Measurements from ENCODE around the gene ASCL5.
A peak's percentile ranks its signal among the peaks of the same experiment; 100 is the strongest.

ASCL5 gene

DNA sequence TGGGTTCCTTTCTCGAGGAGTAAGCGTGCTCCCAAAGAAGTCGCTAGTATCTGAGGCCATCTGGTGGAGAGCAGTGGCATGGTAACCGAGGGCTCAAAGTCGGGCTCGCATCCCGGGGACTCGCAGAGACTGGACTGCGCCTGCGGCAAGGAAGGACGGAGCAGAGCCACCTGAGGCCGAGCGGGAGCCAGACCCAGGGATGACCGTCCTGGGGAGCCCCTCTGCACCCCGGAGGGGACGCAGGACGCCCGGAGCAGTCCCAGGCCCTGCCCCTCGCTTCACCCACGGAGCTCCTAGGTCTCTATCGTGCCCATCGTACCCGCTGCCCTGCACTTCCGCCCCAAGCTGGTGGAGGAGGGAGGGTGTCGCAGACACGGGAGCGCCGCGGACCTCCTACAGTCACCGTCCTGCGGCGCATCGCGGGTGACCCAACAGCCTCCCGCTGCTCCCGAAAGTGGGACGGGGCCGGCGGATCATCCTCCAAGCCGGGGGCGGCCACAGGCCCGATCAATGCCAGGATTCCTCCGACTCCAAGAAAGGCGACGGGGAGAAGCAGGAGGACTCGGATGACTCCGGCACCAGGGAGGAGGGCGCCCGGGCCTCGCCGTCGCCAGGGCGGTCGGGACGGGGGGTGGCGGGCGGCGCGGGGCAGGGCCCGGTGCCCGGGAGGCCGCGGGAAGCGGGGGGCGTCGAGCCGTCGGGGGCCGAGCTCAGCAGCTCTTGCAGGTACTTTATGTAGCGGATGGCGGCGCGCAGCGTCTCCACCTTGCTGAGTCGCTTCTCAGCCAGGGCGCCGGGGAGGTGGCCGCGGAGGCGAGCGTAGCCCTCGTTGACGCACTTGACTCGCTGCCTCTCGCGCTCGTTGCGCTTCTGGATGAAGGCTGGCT lies 12.5 kb downstream of the ASCL5 start:
- H3K4me1 ChIP-seq (ENCODE audit: control insufficient read depth, insufficient read depth, low read length), result peaks cover 2% of the 10 kb centered on the region
- H3K36me3 ChIP-seq (ENCODE audit: control insufficient read depth, insufficient read depth, low read length, severe bottlenecking), result no peaks in the 10 kb centered on the region
- H3K9ac ChIP-seq (ENCODE audit: low read length), result peak overlapping the region; percentile 80
- peak overlapping the region; percentile 87 for H3K4me3 ChIP-seq (ENCODE audit: low read length)
- H3K9me3 ChIP-seq (ENCODE audit: control insufficient read depth, low read length), result no peaks in the 10 kb centered on the region
- peaks cover 31% of the 10 kb centered on the region for H3K27me3 ChIP-seq (replicated peaks; ENCODE audit: control insufficient read depth, insufficient read depth, low read length)
- peak; percentile 98 for DNase-seq (ENCODE audit: low read depth)

DNA sequence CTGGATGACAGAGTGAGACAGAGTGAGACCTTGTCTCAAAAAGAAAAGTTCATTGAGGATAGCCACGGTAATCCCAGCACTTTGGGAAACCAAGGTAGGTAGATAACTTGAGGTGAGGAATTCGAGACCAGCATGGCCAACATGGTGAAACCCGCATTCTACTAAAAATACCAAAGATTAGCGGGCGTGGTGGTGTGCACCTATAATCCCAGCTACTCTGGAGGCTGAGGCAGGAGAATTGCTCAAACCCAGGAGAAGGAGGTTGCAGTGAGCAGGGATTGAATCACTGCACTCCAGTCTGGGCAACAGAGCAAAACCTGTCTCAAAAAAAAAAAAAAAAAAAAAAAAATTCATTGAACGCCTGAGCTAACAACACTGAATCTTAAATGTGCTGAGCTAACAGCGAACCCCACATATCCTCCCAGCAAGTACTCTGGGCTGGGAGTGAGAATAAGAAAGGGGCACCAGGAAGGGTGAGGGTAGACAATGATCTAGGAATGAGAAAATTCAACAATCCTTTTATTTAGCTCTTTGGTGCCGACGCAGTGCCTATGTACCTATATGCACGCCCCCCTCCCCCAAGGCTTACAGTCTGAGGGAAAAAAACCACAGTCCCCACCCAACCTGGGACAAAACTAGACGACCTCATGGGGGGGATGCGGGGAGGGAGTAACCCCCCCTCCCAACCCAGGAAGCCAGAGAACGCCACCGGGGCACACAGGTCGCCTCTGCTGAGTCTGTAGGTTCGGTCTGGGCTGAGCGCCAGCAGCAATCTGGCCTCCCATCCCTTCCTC lies 13.3 kb downstream of the ASCL5 start:
- no peak for DNase-seq (ENCODE audit: low read depth)
- H3K9me3 ChIP-seq (ENCODE audit: control insufficient read depth, low read length), result no peaks in the 10 kb centered on the region
- no peak overlapping the region for H3K9ac ChIP-seq (ENCODE audit: low read length)
- peak overlapping the region; percentile 87 for H3K4me3 ChIP-seq (ENCODE audit: low read length)
- peaks cover 33% of the 10 kb centered on the region for H3K27me3 ChIP-seq (replicated peaks; ENCODE audit: control insufficient read depth, insufficient read depth, low read length)
- H3K4me1 ChIP-seq (ENCODE audit: control insufficient read depth, insufficient read depth, low read length), result no peaks in the 10 kb centered on the region
- H3K36me3 ChIP-seq (ENCODE audit: control insufficient read depth, insufficient read depth, low read length, severe bottlenecking), result no peaks in the 10 kb centered on the region

DNA sequence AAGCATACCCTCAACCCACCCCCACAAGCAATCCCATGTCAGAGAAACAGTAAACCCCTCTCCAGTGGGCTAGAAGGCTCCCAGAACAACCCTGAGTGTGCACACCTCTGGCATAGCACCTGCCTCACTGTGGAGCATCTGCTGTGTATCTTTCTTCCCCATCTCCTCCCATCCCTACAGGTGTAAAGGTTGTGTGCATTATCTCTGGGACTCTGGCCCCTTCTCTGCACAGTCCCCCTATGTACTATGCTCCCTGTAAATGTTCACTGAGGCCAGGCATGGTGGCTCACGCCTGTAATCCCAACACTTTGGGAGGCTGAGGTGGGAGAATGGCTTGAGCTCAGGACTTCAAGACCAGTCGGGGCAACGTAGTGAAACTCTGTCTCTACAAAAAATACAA lies 14.1 kb downstream of the ASCL5 start:
- DNase-seq (ENCODE audit: low read depth), result no peak
- no peak overlapping the region for H3K4me3 ChIP-seq (ENCODE audit: low read length)
- no peaks in the 10 kb centered on the region for H3K4me1 ChIP-seq (ENCODE audit: control insufficient read depth, insufficient read depth, low read length)
- no peaks in the 10 kb centered on the region for H3K36me3 ChIP-seq (ENCODE audit: control insufficient read depth, insufficient read depth, low read length, severe bottlenecking)
- H3K9ac ChIP-seq (ENCODE audit: low read length), result no peak overlapping the region
- no peaks in the 10 kb centered on the region for H3K9me3 ChIP-seq (ENCODE audit: control insufficient read depth, low read length)
- peaks cover 36% of the 10 kb centered on the region for H3K27me3 ChIP-seq (replicated peaks; ENCODE audit: control insufficient read depth, insufficient read depth, low read length)

GRCh38 chr1:201112173-201112731 lies 14.7 kb downstream of the ASCL5 start, which contains the start of gene CACNA1S:
CACNA1S (minus strand) TSS chr1:201112426; CDS start chr1:201112339, 87 bp downstream.
- no peaks in the 10 kb centered on the region for H3K9me3 ChIP-seq (ENCODE audit: control insufficient read depth, low read length)
- no peak for DNase-seq (ENCODE audit: low read depth)
- H3K36me3 ChIP-seq (ENCODE audit: control insufficient read depth, insufficient read depth, low read length, severe bottlenecking), result no peaks in the 10 kb centered on the region
- H3K9ac ChIP-seq (ENCODE audit: low read length), result no peak within 1 kb of the TSS
- no peaks in the 10 kb centered on the region for H3K4me1 ChIP-seq (ENCODE audit: control insufficient read depth, insufficient read depth, low read length)
- no peak within 1 kb of the TSS for H3K4me3 ChIP-seq (ENCODE audit: low read length)
- H3K27me3 ChIP-seq (replicated peaks; ENCODE audit: control insufficient read depth, insufficient read depth, low read length), result peaks cover 39% of the 10 kb centered on the region

DNA sequence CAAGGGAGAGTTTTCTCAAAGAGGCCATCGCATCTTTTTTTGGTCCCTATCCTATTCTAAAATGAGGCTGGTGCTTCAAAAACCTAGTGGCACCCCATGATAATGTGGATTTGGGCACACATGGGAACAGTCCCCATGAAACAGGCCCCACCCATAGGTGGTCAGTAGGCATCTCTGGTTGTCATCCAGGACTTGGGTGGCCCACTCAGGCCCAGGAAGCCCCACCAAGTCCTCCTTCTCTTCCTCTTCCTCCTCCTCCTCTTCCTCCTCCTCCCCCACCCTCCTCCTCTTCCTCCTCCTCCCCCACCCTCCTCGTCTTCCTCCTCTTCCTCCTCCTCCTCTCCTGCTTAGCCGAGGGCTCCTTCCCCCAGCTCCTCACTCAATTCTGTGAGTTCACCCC lies 15.3 kb downstream of the ASCL5 start:
- Histone ChIP-seq H3K9ac (ENCODE audit: low read length) (no peak overlapping the region), H3K4me3 (ENCODE audit: low read length) (no peak overlapping the region), H3K27me3 (replicated peaks; ENCODE audit: control insufficient read depth, insufficient read depth, low read length) (peaks cover 43% of the 10 kb centered on the region), H3K9me3 (ENCODE audit: control insufficient read depth, low read length) (no peaks in the 10 kb centered on the region), H3K4me1 (ENCODE audit: control insufficient read depth, insufficient read depth, low read length) (no peaks in the 10 kb centered on the region), H3K36me3 (ENCODE audit: control insufficient read depth, insufficient read depth, low read length, severe bottlenecking) (no peaks in the 10 kb centered on the region)
- DNase-seq (ENCODE audit: low read depth), result no peak

- no peak for DNase-seq (ENCODE audit: low read depth)
- Histone ChIP-seq H3K9ac (ENCODE audit: low read length) (no peak overlapping the region), H3K9me3 (ENCODE audit: control insufficient read depth, low read length) (no peaks in the 10 kb centered on the region), H3K4me3 (ENCODE audit: low read length) (no peak overlapping the region), H3K4me1 (ENCODE audit: control insufficient read depth, insufficient read depth, low read length) (no peaks in the 10 kb centered on the region), H3K36me3 (ENCODE audit: control insufficient read depth, insufficient read depth, low read length, severe bottlenecking) (no peaks in the 10 kb centered on the region), H3K27me3 (replicated peaks; ENCODE audit: control insufficient read depth, insufficient read depth, low read length) (peaks cover 47% of the 10 kb centered on the region)
Observed at GRCh38 chr1:201111156-201111555, 15.8 kb downstream of the ASCL5 start.

GRCh38 chr1:201110616-201111015 lies 16.4 kb downstream of the ASCL5 start:
- Histone ChIP-seq H3K36me3 (ENCODE audit: control insufficient read depth, insufficient read depth, low read length, severe bottlenecking) (no peaks in the 10 kb centered on the region), H3K9me3 (ENCODE audit: control insufficient read depth, low read length) (no peaks in the 10 kb centered on the region), H3K4me3 (ENCODE audit: low read length) (no peak overlapping the region), H3K27me3 (replicated peaks; ENCODE audit: control insufficient read depth, insufficient read depth, low read length) (peaks cover 49% of the 10 kb centered on the region), H3K9ac (ENCODE audit: low read length) (no peak overlapping the region), H3K4me1 (ENCODE audit: control insufficient read depth, insufficient read depth, low read length) (no peaks in the 10 kb centered on the region)
- DNase-seq (ENCODE audit: low read depth), result no peak

DNA sequence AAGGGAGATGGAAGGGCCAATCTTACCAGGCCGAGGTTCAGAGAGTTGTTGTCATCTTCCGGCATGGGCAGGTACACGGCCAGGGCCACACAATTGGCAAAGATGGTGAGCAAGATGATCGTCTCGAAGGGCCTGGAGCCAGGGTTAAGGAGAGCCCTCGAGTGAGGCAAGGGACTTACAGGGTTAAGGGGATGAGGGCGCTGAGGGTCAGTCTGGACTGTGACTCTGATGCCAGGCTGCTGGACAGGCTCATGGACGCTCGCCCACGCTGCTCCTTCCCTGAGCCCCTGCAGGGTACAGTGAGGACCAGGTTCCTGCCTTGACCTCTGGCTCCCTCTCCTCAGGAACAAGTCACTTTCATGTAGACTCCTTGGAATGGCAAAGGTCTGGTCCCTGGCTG lies 16.8 kb downstream of the ASCL5 start:
- H3K9me3 ChIP-seq (ENCODE audit: control insufficient read depth, low read length), result no peaks in the 10 kb centered on the region
- no peak for DNase-seq (ENCODE audit: low read depth)
- no peak overlapping the region for H3K4me3 ChIP-seq (ENCODE audit: low read length)
- no peaks in the 10 kb centered on the region for H3K36me3 ChIP-seq (ENCODE audit: control insufficient read depth, insufficient read depth, low read length, severe bottlenecking)
- peaks cover 53% of the 10 kb centered on the region for H3K27me3 ChIP-seq (replicated peaks; ENCODE audit: control insufficient read depth, insufficient read depth, low read length)
- no peaks in the 10 kb centered on the region for H3K4me1 ChIP-seq (ENCODE audit: control insufficient read depth, insufficient read depth, low read length)
- H3K9ac ChIP-seq (ENCODE audit: low read length), result no peak overlapping the region

GRCh38 chr1:201109651-201110050 lies 17.3 kb downstream of the ASCL5 start:
- peaks cover 57% of the 10 kb centered on the region for H3K27me3 ChIP-seq (replicated peaks; ENCODE audit: control insufficient read depth, insufficient read depth, low read length)
- no peaks in the 10 kb centered on the region for H3K9me3 ChIP-seq (ENCODE audit: control insufficient read depth, low read length)
- no peaks in the 10 kb centered on the region for H3K4me1 ChIP-seq (ENCODE audit: control insufficient read depth, insufficient read depth, low read length)
- H3K4me3 ChIP-seq (ENCODE audit: low read length), result no peak overlapping the region
- no peaks in the 10 kb centered on the region for H3K36me3 ChIP-seq (ENCODE audit: control insufficient read depth, insufficient read depth, low read length, severe bottlenecking)
- no peak overlapping the region for H3K9ac ChIP-seq (ENCODE audit: low read length)
- DNase-seq (ENCODE audit: low read depth), result no peak

- Histone ChIP-seq H3K36me3 (ENCODE audit: control insufficient read depth, insufficient read depth, low read length, severe bottlenecking) (no peaks in the 10 kb centered on the region), H3K4me1 (ENCODE audit: control insufficient read depth, insufficient read depth, low read length) (no peaks in the 10 kb centered on the region), H3K9ac (ENCODE audit: low read length) (no peak overlapping the region), H3K27me3 (replicated peaks; ENCODE audit: control insufficient read depth, insufficient read depth, low read length) (peaks cover 57% of the 10 kb centered on the region), H3K9me3 (ENCODE audit: control insufficient read depth, low read length) (no peaks in the 10 kb centered on the region), H3K4me3 (ENCODE audit: low read length) (no peak overlapping the region)
- no peak for DNase-seq (ENCODE audit: low read depth)
Observed at GRCh38 chr1:201108614-201109013, 18.4 kb downstream of the ASCL5 start.

DNA sequence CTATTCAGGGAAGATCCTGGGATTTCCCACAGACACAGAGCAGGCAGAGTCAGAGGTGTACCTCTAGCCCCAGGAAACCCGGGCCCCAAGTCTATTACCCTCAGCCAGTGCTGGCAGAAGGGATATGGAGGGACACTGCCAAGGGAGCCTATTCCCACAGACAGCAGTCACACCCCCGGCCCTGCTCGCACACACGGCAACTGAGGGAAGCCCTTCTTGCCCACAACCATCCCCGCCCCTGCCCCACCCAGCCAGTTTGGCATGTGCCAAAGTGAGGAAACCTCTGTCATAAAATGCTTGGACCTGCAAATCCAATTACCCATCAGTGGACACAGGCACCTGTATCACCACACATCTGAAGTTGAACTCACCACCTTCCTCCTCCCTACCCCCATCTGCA lies 21.3 kb downstream of the ASCL5 start:
- Histone ChIP-seq H3K36me3 (ENCODE audit: control insufficient read depth, insufficient read depth, low read length, severe bottlenecking) (no peaks in the 10 kb centered on the region), H3K9ac (ENCODE audit: low read length) (no peak overlapping the region), H3K4me1 (ENCODE audit: control insufficient read depth, insufficient read depth, low read length) (no peaks in the 10 kb centered on the region), H3K27me3 (replicated peaks; ENCODE audit: control insufficient read depth, insufficient read depth, low read length) (peaks cover 48% of the 10 kb centered on the region), H3K4me3 (ENCODE audit: low read length) (no peak overlapping the region), H3K9me3 (ENCODE audit: control insufficient read depth, low read length) (no peaks in the 10 kb centered on the region)
- DNase-seq (ENCODE audit: low read depth), result no peak
